Measurements from ENCODE around the gene ZNF708.
"Not testable (repeated sequence)": the region's sequence is repeated elsewhere in the genome, so short reads cannot be mapped to it uniquely, and the experiment has no call there.

The ZNF708 gene

DNA sequence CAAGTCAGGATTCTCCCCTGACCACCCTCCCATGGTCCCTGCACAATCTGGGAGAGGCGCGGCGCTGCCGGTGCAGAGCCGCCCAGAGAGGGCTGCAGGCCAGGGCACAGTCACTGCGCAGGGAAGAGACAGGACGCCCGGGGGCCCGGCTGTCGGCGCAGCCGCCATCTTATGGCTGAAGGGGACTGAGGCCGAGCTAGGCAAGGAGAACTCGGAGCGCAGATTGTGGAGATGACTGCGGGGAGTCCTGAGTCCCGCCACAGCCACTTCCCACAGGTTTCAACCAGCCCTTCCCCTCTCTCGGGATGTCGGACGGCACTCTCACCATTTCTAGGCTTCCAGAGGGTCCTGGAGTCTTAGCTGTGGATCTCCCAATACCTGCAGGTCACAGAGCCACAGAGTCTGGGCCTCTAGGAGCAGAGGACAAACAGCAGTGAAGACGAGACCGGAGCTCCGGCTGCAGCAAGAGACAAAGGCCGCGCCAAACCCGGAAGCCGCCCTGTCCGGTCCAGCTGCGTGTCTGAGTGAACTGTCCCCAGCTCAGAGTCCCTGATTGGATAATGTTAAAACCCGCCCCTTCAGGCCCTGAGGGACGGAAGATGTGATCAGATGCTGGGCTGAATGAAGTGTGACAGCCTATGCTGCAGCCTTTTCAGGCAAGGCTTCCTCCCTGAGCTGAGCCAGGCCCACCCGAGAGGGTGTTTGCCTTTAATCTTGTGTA, at the start of gene ZNF708:
ZNF708 (minus strand) TSS at position 526 of the 721 bp plus-strand sequence; CDS start at position 328, 198 bp downstream.
- DNase-seq (ENCODE audit: low read depth in 2 of 2, low spot score in 1 of 2), result peak; percentile 30 to 60

DNA sequence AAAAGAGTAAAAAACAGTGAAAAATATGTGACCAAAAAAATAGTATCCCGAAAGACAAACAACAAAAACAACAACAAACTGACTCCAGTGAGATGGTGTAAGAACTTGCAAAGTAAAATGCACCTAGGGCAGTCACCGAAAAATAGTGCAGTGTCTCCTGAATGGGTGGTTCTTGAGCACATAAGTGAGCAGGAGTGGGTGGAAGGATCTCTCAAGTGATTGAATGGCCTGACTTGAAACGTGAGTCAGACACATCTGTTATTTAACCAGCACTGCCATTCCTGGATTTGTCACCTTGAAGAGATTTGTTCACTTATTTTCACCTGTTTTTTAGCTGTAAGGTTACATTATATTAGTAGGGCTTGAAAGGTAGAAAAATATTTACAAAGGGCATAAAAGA, 33.1 kb upstream of the ZNF708 start:
- DNase-seq (ENCODE audit: low read depth in 2 of 2, low spot score in 1 of 2), result no peak

DNA sequence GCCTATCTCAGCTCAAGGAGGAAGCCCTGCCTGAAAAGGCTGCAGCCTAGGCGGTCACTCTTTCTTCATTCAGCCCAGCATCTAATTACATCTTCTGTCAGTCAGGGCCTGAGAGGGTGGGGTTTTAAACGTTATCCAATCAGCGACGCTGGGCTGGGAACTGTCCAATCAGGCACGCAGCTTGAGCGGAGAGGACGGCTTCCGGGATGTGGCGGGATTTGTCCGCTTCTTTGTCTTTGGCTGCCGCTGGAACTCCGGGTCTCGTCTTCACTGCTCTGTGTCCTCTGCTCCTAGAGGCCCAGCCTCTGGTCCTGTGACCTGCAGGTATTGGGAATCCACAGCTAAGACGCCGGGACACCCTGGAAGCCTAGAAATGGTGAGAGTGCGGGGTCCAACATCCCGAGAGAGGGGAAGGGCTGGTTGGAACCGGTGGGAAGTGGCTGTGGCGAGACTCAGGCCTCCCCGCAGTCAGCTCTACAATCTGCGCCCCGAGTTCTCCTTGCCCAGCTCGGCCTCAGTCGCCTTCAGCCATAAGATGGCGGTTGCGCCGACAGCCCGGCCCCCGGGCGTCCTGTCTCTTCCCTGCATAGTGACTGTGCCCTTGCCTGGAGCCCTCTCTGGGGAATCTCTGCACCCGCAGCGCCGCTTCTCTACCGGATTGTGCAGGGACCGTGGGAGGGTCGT, 29.7 kb upstream of the ZNF708 start, which contains the start of gene ZNF738:
ZNF738 (plus strand) TSS at position 233 of the 684 bp plus-strand sequence; CDS start at position 374, 141 bp downstream.
- DNase-seq (ENCODE audit: low read depth in 2 of 2, low spot score in 1 of 2), result peak; percentile 53 to 58

DNA sequence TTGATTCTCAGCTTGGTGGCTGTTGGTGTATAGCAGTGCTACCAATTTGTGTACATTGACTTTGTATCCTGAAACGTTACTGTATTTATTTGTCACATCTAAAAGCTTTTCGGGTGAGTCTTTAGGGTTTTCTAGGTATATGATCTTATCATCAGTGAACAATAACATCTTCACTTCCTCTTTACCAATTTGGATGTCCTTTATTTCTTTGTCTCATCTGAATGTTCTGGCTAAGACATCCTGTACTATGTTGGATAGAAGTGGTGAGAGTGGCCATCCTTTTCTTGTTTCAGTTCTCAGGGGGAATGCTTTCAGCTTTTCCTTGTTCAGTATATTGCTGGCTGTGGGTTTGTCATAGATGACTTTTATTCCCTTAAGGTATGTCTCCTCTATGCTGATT, 23.6 kb upstream of the ZNF708 start:
- no peak for DNase-seq (ENCODE audit: low read depth in 2 of 2, low spot score in 1 of 2)

DNA sequence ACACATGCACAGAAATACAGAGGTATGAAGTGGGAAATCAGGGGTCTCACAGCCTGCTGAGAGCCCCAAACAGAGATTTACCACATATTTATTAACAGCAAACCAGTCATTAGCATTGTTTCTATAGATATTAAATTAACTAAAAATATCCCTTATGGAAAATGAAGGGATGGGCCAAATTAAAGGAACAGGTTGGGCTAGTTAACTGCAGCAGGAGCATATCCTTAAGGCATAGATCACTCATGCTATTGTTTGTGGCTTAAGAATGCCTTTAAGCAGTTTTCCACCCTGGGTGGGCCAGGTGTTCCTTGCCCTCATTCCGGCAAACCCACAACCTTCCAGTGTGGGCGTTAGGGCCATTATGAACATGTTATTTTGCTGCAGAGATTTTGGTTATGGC, 15.6 kb upstream of the ZNF708 start:
- not testable (repeated sequence) for DNase-seq (ENCODE audit: low read depth in 2 of 2, low spot score in 1 of 2)

DNA sequence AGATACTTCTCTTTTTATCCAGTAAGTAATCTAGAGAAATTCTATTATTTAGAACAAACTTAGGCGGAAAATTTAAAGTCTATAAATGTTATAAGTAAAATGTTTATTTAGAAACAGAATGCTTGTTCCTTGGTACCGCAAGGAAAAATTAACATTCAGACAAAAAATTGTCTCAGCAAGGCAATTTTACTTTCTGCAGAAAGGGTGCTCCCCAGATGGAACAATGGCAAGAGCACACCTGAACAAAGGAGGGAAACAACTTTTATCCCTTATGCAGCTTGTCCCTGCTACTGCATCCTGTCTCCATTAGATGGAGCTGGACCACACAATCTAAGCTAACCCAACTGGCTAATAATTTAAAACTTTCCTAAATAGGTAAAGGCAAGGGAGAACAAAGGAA, 6.5 kb upstream of the ZNF708 start:
- no peak for DNase-seq (ENCODE audit: low read depth in 2 of 2, low spot score in 1 of 2)

DNA sequence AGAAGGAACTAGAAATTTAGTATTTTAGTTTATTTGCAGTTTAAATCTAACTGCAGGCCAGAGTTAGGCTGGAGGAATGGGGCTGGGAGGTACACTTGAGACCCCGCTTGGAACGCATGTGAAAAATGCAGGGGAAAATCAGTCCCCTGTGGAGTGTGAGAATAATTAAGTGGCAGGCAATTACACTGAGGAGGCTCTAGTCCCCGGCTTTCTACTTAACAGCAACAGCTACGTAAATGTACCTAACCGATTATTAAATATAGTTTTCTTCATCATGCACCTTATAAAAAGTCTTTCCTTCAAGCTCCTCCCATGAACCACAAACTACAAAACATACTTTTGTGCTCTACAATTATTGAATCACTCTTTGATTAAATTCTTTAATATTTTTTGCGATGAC, 804 bp downstream of the ZNF708 start:
- no peak for DNase-seq (ENCODE audit: low read depth in 2 of 2, low spot score in 1 of 2)

DNA sequence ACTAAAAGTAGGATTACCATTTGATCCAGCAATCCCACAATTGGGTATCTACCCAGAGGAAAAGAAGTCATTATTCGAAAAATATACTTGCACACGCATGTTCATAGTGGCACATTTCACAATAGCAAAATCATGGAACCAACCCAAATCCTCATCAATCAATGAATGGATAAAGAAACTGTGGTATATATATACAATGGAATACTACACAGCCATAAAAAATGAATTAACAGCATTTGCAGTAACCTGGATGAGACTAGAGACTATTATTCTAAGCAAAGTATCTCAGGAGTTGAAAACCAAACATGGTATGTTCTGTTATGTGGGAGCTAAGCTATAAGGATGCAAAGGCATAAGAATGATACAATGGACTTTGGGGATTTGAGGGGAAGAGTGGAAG, 3.0 kb downstream of the ZNF708 start:
- no peak for DNase-seq (ENCODE audit: low read depth in 2 of 2, low spot score in 1 of 2)

DNA sequence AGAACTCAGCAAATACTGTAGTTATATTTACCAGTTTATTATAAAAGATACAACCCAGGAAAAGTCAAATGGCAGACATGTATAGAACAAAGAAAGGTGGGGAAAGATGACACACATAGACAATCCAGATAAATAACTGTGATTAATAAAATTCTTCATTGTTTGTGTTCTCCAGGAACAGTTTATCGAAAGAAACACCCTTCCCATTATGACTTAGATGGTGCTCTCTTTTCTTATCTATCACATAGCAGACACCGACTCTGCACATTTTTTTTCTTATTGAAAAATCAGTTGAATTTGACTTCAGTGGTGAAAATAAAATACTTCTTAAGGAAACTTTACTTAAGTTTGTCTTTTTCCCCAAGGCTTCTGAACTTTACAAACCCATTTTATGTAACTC, 6.2 kb downstream of the ZNF708 start:
- no peak for DNase-seq (ENCODE audit: low read depth in 2 of 2, low spot score in 1 of 2)

DNA sequence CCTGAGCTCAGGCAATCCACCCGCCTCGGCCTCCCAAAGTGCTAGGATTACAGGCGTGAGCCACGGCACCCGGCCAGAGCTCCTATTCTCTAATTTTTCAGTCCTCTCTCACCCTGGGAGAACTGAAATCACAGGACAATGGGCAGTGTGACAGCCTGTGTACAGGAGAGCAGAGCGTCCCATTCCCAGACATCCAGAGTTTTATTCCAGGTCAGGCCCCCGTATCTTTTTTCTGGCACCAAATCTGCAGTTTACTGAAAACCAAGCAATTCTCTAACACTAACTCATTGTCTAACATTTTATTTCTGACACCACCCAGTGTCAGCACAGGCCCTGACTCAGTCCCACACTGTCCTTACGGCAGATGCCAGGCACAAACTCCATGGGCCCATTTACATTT, 6.7 kb downstream of the ZNF708 start:
- no peak for DNase-seq (ENCODE audit: low read depth in 2 of 2, low spot score in 1 of 2)

DNA sequence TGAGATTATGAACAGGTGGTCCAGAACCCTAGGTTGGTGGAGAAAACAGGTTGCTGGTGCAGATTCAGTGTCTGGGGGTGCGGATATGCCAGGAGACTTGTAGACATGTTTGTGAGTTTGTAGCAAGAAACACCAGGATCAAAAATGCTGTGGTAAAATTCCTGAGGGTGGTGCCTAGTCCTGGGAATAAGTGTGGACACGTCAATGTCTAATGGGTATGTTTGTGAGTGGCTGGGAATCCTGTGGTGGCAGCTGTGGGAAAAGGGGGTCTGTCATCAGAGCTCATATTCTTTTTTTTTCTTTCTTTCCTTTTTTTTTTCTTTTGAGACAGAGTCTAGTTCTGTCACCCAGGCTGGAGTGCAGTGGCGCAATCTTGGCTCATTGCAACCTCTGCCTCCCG, 7.2 kb downstream of the ZNF708 start:
- DNase-seq (ENCODE audit: low read depth in 2 of 2, low spot score in 1 of 2), result no peak

DNA sequence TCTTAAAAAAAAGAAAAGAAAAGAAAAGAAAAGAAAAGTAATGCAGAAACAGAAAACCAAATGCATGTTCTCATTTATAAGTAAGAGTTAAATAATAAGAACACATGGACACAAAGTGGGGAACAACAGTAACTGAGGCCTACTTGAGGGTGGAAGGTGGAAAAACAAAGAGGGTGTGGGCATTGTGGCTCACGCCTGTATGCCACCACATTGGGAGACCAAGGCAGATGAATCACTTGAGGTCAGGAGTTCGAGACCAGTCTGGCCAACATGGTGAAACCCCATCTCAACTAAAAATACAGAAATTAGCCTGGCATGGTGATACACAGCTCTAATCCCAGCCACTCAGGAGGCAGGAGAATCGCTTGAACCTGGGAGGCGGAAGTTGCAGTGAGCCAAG, 8.1 kb downstream of the ZNF708 start:
- DNase-seq (ENCODE audit: low read depth in 2 of 2, low spot score in 1 of 2), result no peak

DNA sequence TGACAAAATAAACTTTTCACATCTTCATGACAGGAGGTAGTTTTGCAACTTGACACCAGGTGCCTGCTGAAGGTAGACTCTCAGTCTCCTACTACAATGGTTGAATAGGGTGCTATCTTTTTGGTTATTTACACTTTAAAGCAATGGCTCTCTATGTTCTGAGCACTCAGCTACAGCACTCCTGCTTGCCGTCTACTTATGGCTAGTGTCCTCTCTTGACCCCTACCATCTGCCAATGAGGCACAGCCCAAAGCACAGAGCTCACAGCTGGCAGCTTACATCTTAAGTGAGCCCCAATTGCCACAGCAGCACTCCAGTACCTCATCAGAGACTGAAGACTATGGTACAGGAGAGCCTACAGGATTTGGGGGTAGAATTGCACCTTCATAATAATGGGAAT, 11.4 kb downstream of the ZNF708 start:
- no peak for DNase-seq (ENCODE audit: low read depth in 2 of 2, low spot score in 1 of 2)

DNA sequence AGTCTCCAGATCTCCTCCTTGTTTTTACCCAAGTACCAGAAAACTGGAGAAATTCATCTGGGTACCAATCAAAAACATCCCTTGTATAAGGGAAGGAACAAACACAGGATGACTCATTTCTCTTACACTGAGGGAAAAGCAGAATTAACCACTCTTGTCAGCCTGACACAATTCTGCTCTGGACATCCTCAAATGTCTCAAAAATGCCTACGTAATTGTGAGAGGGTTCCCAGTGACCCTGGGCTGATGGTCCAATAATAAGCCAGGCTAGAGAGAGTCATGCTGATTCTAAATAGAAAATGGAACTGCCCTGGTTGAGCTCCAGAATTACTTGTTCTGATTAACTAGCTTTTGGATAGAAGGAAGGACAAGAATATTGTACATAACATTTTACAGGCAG, 14.5 kb downstream of the ZNF708 start:
- DNase-seq (ENCODE audit: low read depth in 2 of 2, low spot score in 1 of 2), result no peak

DNA sequence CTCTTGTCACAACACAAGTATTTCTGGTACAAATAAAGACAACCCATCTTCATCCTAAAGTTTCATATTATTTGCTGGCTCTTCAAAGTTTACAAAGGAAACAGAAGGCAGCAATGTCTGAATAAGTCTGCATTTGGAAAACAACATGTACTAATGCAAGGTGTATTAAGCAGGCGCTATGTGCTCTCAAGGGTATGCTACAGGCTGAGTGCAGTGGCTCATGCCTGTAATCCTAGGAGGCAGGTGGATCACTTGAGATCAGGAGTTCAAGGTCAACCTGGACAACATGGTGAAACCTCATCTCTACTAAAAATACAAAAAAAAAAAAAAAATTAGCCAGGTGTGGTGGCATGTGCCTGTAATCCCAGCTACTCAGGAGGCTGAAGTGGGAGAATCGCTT, 16.4 kb downstream of the ZNF708 start:
- not testable (repeated sequence) for DNase-seq (ENCODE audit: low read depth in 2 of 2, low spot score in 1 of 2)

DNA sequence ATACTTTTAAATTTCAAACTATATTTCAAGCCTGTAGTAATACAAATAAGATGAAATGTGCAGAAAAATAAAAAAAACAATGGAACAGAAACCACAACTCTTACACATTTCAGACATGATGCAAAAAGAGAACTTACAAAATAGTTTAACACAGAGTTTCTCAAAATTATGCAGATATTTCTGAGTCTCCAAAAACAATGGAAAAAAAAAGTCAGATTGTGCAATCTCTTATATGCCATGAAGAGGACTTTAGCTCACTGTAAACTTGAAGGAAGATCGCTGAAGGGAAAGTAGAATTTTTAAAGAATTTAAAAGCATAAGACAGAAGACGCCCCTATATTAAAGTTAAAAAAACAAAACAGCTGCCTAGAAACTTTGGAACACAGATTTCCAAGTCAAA, 20.4 kb downstream of the ZNF708 start:
- no peak for DNase-seq (ENCODE audit: low read depth in 2 of 2, low spot score in 1 of 2)

DNA sequence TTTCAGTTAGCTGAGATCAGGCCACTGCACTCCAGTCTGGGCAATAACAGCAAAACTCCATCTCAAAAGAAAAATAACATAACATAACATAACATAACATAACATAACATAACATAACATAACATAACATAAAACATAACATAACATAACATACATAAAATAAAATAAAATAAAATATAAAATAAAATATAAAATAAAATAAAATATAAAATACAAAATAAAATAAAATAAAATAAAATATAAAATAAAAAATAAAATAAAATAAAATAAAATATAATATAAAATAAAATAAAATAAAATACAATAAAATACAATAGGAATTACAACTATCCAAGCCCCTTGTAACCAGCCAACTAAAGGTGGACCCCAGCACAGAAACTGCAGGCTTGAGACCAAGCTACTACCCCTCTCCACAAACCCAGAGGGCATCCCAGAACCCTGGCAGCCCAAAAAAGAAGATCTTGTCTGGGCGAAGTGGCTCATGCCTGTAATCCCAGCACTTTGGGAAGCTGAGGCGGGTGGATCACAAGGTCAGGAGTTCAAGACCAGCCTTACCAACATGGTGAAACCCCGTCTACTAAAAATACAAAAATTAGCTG, 22.2 kb downstream of the ZNF708 start:
- DNase-seq (ENCODE audit: low read depth in 2 of 2, low spot score in 1 of 2), result not testable (repeated sequence)

DNA sequence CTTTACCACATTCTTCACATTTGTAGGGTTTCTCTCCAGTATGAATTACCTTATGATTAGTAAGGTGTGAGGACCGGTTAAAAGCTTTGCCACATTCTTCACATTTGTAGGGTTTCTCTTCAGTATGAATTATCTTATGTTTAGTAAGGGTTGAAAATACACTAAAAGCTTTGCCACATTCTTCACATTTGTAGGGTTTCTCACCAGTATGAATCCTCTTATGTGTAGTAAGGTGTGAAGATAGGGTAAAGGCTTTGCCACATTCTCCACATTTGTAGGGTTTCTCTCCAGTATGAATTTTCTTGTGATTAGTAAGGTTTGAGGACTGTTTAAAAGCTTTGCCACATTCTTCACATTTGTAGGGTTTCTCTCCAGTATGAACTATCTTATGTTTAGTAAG, 35.4 kb downstream of the ZNF708 start:
- not testable (repeated sequence) for DNase-seq (ENCODE audit: low read depth in 2 of 2, low spot score in 1 of 2)

DNA sequence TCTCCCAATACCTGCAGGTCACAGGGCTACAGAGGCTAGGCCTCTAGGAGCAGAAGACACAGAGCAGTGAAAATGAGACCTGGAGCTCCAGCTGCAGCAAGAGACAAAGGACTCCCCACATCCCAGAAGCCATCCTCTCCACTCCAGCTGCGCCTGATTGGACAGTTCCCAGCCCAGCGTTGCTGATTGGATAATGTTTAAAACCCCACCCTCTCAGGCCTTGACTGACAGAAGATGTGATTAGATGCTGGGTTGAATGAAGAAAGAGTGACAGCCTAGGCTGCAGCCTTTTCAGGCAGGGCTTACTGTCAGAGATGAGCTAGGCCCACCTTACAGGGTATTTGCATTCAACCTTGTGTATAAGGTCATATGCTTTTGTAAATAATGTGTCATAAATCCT, 59.4 kb downstream of the ZNF708 start:
- DNase-seq (ENCODE audit: low read depth in 2 of 2, low spot score in 1 of 2), result no peak

DNA sequence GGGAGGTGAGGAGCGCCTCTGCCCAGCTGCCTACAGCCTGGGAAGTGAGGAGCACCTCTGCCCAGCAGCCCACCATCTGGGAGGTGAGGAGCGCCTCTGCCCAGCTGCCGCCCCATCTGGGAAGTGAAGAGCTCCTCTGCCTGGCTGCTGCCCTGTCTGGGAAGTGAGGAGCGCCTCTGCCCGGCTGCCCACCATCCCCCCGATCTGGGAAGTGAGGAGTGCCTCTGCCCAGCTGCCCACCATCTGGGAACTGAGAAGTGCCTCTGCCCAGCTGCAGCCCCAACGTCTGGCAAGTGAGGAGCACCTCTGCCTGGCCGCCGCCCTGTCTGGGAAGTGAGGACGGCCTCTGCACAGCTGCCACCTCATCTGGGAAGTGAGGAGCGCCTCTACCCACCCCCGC, 64.3 kb downstream of the ZNF708 start:
- no peak for DNase-seq (ENCODE audit: low read depth in 2 of 2, low spot score in 1 of 2)

DNA sequence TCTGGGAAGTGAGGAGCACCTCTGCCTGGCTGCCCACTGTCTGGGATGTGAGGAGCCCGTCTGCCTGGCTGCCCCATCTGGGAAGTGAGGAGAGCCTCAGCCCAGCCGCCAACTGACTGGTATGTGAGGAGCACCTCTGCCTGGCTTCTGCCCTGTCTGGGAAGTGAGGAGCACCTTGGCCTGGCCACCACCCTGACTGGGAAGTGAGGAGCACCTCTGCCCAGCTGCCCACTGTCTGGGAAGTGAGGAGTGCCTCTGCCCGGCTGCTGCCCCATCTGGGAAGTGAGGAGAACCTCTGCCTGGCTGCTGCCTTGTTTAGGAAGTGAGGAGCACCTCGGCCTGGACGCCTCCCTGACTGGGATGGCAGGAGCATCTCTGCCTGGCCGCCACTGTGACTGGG, 64.8 kb downstream of the ZNF708 start:
- DNase-seq (ENCODE audit: low read depth in 2 of 2, low spot score in 1 of 2), result no peak

DNA sequence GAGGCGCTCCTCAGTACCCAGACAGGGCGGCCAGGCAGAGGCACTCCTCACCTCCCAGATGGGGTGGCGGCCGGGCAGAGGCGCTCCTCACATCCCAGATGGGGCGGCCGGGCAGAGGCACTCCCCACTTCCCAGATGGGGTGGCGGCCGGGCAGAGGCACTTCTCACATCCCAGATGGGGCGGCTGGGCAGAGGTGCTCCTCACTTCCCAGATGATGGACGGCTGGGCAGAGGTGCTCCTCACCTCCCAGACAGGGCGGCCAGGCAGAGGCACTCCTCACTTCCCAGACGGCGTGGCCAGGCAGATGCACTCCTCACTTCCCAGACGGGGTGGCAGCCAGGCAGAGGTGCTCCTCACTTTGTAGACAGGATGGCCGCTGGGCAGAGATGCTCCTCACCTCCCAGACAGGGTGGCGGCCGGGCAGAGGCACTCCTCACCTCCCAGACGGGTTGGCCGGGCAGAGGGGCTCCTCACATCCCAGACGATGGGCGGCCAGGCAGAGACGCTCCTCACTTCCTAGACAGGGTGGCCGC, 68.3 kb downstream of the ZNF708 start:
- DNase-seq (ENCODE audit: low read depth in 2 of 2, low spot score in 1 of 2), result not testable (repeated sequence)

All from stimulated activated CD8-positive, alpha-beta memory T cell treated with anti-CD3 and anti-CD28 coated beads, Interleukin-4, amount 100 ng/mL, for 1 hour (primary cell).